ACHN (cell line): ENCODE data around the gene GRPEL1.

Experiments
- DNase-seq: peaks from one replicate; pipeline ENCODE4 v3.0.0-alpha.2; 2015
- in situ Hi-C: cut with HindIII; loops from 2 replicates; pipeline ENCODE4 v1.10.0; 2017; ENCODE audit warnings: low sequenced_read_pairs, low pct_ligation_motif_present, low pct_unique_long_range_greater_than_20kb

GRPEL1 gene

GRCh38 chr4:7070729-7071511, 3.1 kb upstream of the GRPEL1 start:
- DNase-seq: peak; percentile 70
- in situ Hi-C loops: no loop called here

GRCh38 chr4:7068883-7069282, 1.0 kb upstream of the GRPEL1 start:
- DNase-seq: no peak
- in situ Hi-C loops: no loop called here

- in situ Hi-C loops: no loop called here
- DNase-seq: no peak
These were observed 497 bp upstream of the GRPEL1 start for GRCh38 chr4:7068279-7068842.

GRCh38 chr4:7067126-7067451, 775 bp downstream of the GRPEL1 start:
- no peak for DNase-seq
- in situ Hi-C loops: no loop called here

- DNase-seq: no peak
- in situ Hi-C loops: no loop called here
These were observed 1.4 kb downstream of the GRPEL1 start for GRCh38 chr4:7066493-7066892.

- DNase-seq: no peak
These were observed 1.9 kb downstream of the GRPEL1 start for GRCh38 chr4:7066006-7066405.

GRCh38 chr4:7063362-7063761, 4.5 kb downstream of the GRPEL1 start:
- in situ Hi-C loops: no loop called here

More at GRCh38 chr4:7066006-7066405, 1.9 kb downstream of the GRPEL1 start:
- in situ Hi-C loops: no loop called here

GRCh38 chr4:7062816-7063215, 5.0 kb downstream of the GRPEL1 start:
- in situ Hi-C loops: no loop called here
- no peak for DNase-seq

More at GRCh38 chr4:7063362-7063761, 4.5 kb downstream of the GRPEL1 start:
- no peak for DNase-seq

GRCh38 chr4:7061815-7062214, 6.0 kb downstream of the GRPEL1 start:
- DNase-seq: no peak
- in situ Hi-C loops: no loop called here

GRCh38 chr4:7060346-7061150, 7.3 kb downstream of the GRPEL1 start:
- no peak for DNase-seq
- in situ Hi-C loops: no loop called here

GRCh38 chr4:7059662-7060061, 8.2 kb downstream of the GRPEL1 start:
- DNase-seq: no peak
- in situ Hi-C loops: no loop called here

- DNase-seq: no peak
- in situ Hi-C loops: no loop called here
These were observed 9.1 kb downstream of the GRPEL1 start for GRCh38 chr4:7058792-7059191.

GRCh38 chr4:7055990-7056325, 11.9 kb downstream of the GRPEL1 start:
- in situ Hi-C loops: no loop called here
- DNase-seq: no peak

- in situ Hi-C loops: no loop called here
- DNase-seq: no peak
These were observed 12.5 kb downstream of the GRPEL1 start for GRCh38 chr4:7055111-7055989.

- no peak for DNase-seq
- in situ Hi-C loops: no loop called here
These were observed 13.6 kb downstream of the GRPEL1 start for GRCh38 chr4:7054106-7054880.

- DNase-seq: no peak
- in situ Hi-C loops: no loop called here
These were observed 14.7 kb downstream of the GRPEL1 start for GRCh38 chr4:7052923-7053715.

GRCh38 chr4:7052313-7052712, 15.6 kb downstream of the GRPEL1 start:
- in situ Hi-C loops: no loop called here

More at GRCh38 chr4:7052313-7052712, 15.6 kb downstream of the GRPEL1 start:
- DNase-seq: no peak
